ENCODE data around the gene DUSP5. TPM values are rescaled to one million over a fixed set of nuclear protein-coding genes. Genes with fewer than 3 reads are reported as not detected.

DUSP5 gene
- total and polyA plus RNA-seq, 2 of the 4 experiments (the other 2 are of a cell fraction) = 42.1 to 48.1 TPM

- intact Hi-C loops (cut with micrococcal nuclease) = loop anchor here (5.0 kb wide), 1 partner anchor 1756 kb away; no protein-coding TSS in a partner anchor
These were observed 58.6 kb downstream of the DUSP5 start for GRCh38 chr10:110556296-110556695.

More at GRCh38 chr10:110556296-110556695, 58.6 kb downstream of the DUSP5 start:
- Histone ChIP-seq H3K4ac (ENCODE audit: low read depth, low read length) (no peak overlapping the region), H3K9ac (ENCODE audit: low read depth, low read length) (no peak overlapping the region), H4K91ac (ENCODE audit: insufficient read depth, low read depth, low read length) (no peak overlapping the region), H2AK9ac (replicated peaks; ENCODE audit: low read depth, low read length, poor library complexity) (no peak overlapping the region), H2BK5ac (ENCODE audit: low read depth, low read length, poor library complexity, severe bottlenecking) (no peak overlapping the region), H3K4me1 (ENCODE audit: control insufficient read depth, insufficient read depth, low read length) (peaks cover 3% of the 10 kb centered on the region; the same call in 1 of the 2 replicates), H2AK5ac (ENCODE audit: low read depth, low read length) (no peak overlapping the region), H3K79me1 (ENCODE audit: low read depth in 1 of 2, low read length in 2 of 2) (no peaks in the 10 kb centered on the region), H2BK20ac (ENCODE audit: low read depth, low read length) (no peak overlapping the region), H3K4me2 (ENCODE audit: low read depth, low read length) (no peak overlapping the region), H3K14ac (replicated peaks; ENCODE audit: low read depth, low read length) (no peak overlapping the region), H3K9me1 (ENCODE audit: insufficient read depth, low read length) (no peaks in the 10 kb centered on the region), H4K20me1 (ENCODE audit: insufficient read depth, low read length) (no peaks in the 10 kb centered on the region), H4K5ac (ENCODE audit: low read depth, low read length) (no peak overlapping the region), H3K9me3 (ENCODE audit: control insufficient read depth, insufficient read depth, low read length) (no peaks in the 10 kb centered on the region), H2AFZ (replicated peaks; ENCODE audit: low read length, poor library complexity) (no peak overlapping the region), H3K36me3 (ENCODE audit: control insufficient read depth, insufficient read depth, low read length) (no peaks in the 10 kb centered on the region), H2BK120ac (ENCODE audit: low read depth, low read length) (no peak overlapping the region), H3K56ac (ENCODE audit: extremely low read depth, insufficient read depth, low read length) (no peak overlapping the region), H3K4me3 (ENCODE audit: insufficient read depth, low read depth, low read length) (no peak overlapping the region), H4K8ac (ENCODE audit: low read depth in 2 of 2, low read length in 2 of 2) (no peak overlapping the region), H3K27ac (ENCODE audit: insufficient read depth, low read length) (no peak overlapping the region), H3K23ac (ENCODE audit: low read depth, low read length) (no peak overlapping the region), H3K18ac (ENCODE audit: low read depth, low read length) (no peak overlapping the region), H2BK15ac (ENCODE audit: low read depth, low read length) (no peak overlapping the region), H3K27me3 (ENCODE audit: control insufficient read depth, insufficient read depth, low read length) (peaks cover 4% of the 10 kb centered on the region; the same call in 1 of the 2 replicates)
- no CpG with 5 or more reads among the region's 1 CpG for WGBS, 2 experiments (ENCODE audit: extremely low coverage in 2 of 2, insufficient read length in 1 of 2)
- ATAC-seq (ENCODE audit: low read depth) (no peak), DNase-seq (no peak)
- no peak for TF ChIP-seq RFX5 (IDR thresholded peaks at IDR 0.05; ENCODE audit: low read depth, low read length)
- TF ChIP-seq MAZ (IDR thresholded peaks at IDR 0.05; ENCODE audit: borderline replicate concordance, low read depth, low read length) = no peak
- TF ChIP-seq RCOR1 (IDR thresholded peaks at IDR 0.05; ENCODE audit: insufficient replicate concordance, low read length) = no peak
- TF ChIP-seq NFE2L2 (IDR thresholded peaks at IDR 0.05; ENCODE audit: low read depth, low read length) = no peak
- TF ChIP-seq BHLHE40 (IDR thresholded peaks at IDR 0.05; ENCODE audit: low read depth, low read length) = no peak
- ChIA-PET CTCF (no interaction called here), POLR2A (ENCODE audit: unreplicated experiment) (no interaction called here)
- in situ Hi-C loops (cut with MboI; ENCODE audit: low sequenced_read_pairs) (loop anchor here (25.0 kb wide), 1 partner anchor 644 kb away; the partner anchor contains the start of gene XPNPEP1), dilution Hi-C loops (cut with HindIII; ENCODE audit: low sequenced_read_pairs, unreplicated experiment) (no loop called here)
- no TSS peak for BruUV-seq (replicated peaks)
